HG02852 (cell line): ENCODE data around the gene IPO9.
"Not testable (repeated sequence)": the region's sequence is repeated elsewhere in the genome, so short reads cannot be mapped to it uniquely, and the experiment has no call there.

Experiments
- ATAC-seq: cut with Tn5 transposase; IDR thresholded peaks from one replicate; pipeline ENCODE4 v1.9.1; 2021; ENCODE audit warnings: mild to moderate bottlenecking, moderate library complexity; ENCODE audit not compliant: unreplicated experiment

IPO9 gene

GRCh38 chr1:201808633-201808990 lies 20.3 kb upstream of the IPO9 start:
- ATAC-seq, result no peak

GRCh38 chr1:201809876-201810275 lies 19.1 kb upstream of the IPO9 start:
- no peak for ATAC-seq

GRCh38 chr1:201810466-201811216 lies 18.3 kb upstream of the IPO9 start:
- no peak for ATAC-seq

- ATAC-seq, result no peak
Observed at GRCh38 chr1:201813226-201813625, 15.7 kb upstream of the IPO9 start.

GRCh38 chr1:201816309-201816854 lies 12.6 kb upstream of the IPO9 start:
- ATAC-seq, result no peak

GRCh38 chr1:201818971-201819750 lies 9.8 kb upstream of the IPO9 start:
- ATAC-seq, result no peak

GRCh38 chr1:201820413-201820812 lies 8.5 kb upstream of the IPO9 start:
- ATAC-seq, result no peak

- ATAC-seq, result no peak
Observed at GRCh38 chr1:201825245-201825644, 3.7 kb upstream of the IPO9 start.

GRCh38 chr1:201826830-201827229 lies 2.1 kb upstream of the IPO9 start:
- no peak for ATAC-seq

- no peak for ATAC-seq
Observed at GRCh38 chr1:201827321-201828216, 1.4 kb upstream of the IPO9 start.

- no peak for ATAC-seq
Observed at GRCh38 chr1:201828217-201828819, 639 bp upstream of the IPO9 start.

GRCh38 chr1:201831371-201831770 lies 2.4 kb downstream of the IPO9 start:
- ATAC-seq, result no peak

- ATAC-seq, result no peak
Observed at GRCh38 chr1:201834621-201835020, 5.7 kb downstream of the IPO9 start.

- ATAC-seq, result no peak
Observed at GRCh38 chr1:201838381-201838780, 9.4 kb downstream of the IPO9 start.

- not testable (repeated sequence) for ATAC-seq
Observed at GRCh38 chr1:201839089-201839488, 10.1 kb downstream of the IPO9 start.

- no peak for ATAC-seq
Observed at GRCh38 chr1:201840055-201840454, 11.1 kb downstream of the IPO9 start.

GRCh38 chr1:201840490-201840889 lies 11.5 kb downstream of the IPO9 start:
- no peak for ATAC-seq

GRCh38 chr1:201841265-201841912 lies 12.4 kb downstream of the IPO9 start:
- ATAC-seq, result no peak

- no peak for ATAC-seq
Observed at GRCh38 chr1:201842472-201843027, 13.6 kb downstream of the IPO9 start.
